CD14-positive monocyte (primary cell): Measurements from ENCODE around the gene PDE4D. TPM values are rescaled to one million over a fixed set of nuclear protein-coding genes. Genes with fewer than 3 reads are reported as not detected.

Experiments
- DNase-seq, 3 donors: peaks; one replicate each; pipeline ENCODE4 v3.0.0-alpha.2; 2011 to 2022
- H2AFZ ChIP-seq: 2 replicates; pipeline ENCODE4 v1.6.0; 2012; ENCODE audit warnings: mild to moderate bottlenecking, low read depth, low read length, inconsistent platforms; ENCODE audit not compliant: insufficient read depth, poor library complexity, severe bottlenecking
- H3K27ac ChIP-seq, 2 donors: 1 replicate in 1 of 2; 2 replicates in 1 of 2; pipeline ENCODE4 v1.5.1; 2012 to 2013; ENCODE audit warnings: low read length in 2 of 2, control low read depth in 1 of 2, inconsistent platforms in 1 of 2, low read depth in 1 of 2, mild to moderate bottlenecking in 1 of 2
- H3K27me3 ChIP-seq, 2 donors: one replicate each; pipeline versions ENCODE4 v1.6.0 to v1.6.1; 2011 to 2013; ENCODE audit warnings: low read length in 2 of 2; ENCODE audit not compliant: control insufficient read depth in 2 of 2, insufficient read depth in 2 of 2
- H3K36me3 ChIP-seq, 2 donors: replicated peaks in 1 of 2; 1 replicate in 1 of 2; 2 replicates in 1 of 2; pipeline versions ENCODE4 v1.5.1 to v1.6.1; 2012 to 2013; ENCODE audit warnings: low read length in 2 of 2, control low read depth in 1 of 2, inconsistent platforms in 1 of 2, mild to moderate bottlenecking in 1 of 2; ENCODE audit not compliant: insufficient read depth in 2 of 2, control insufficient read depth in 1 of 2
- H3K4me1 ChIP-seq, 2 donors: 1 replicate in 1 of 2; 2 replicates in 1 of 2; pipeline versions ENCODE4 v1.5.1 to v1.6.1; 2012 to 2013; ENCODE audit warnings: low read length in 2 of 2, control low read depth in 1 of 2, inconsistent platforms in 1 of 2, mild to moderate bottlenecking in 1 of 2, moderate library complexity in 1 of 2; ENCODE audit not compliant: insufficient read depth in 2 of 2, control insufficient read depth in 1 of 2
- H3K4me2 ChIP-seq: replicated peaks from 2 replicates; pipeline ENCODE3; 2012; ENCODE audit warnings: low read length, moderate library complexity, mild to moderate bottlenecking; ENCODE audit not compliant: poor library complexity, severe bottlenecking; ENCODE audit errors: extremely low read depth
- H3K4me3 ChIP-seq, 3 experiments: fragments of 200-600 bp in 1 of 3; sonication (generic) in 1 of 3; replicated peaks in 1 of 3; 1 replicate in 2 of 3; 2 replicates in 1 of 3; pipeline ENCODE4 v1.5.1; 2011 to 2013; ENCODE audit warnings: low read length in 3 of 3, mild to moderate bottlenecking in 3 of 3, control low read depth in 2 of 3, low read depth in 2 of 3, inconsistent platforms in 1 of 3, moderate library complexity in 1 of 3
- H3K79me2 ChIP-seq: 2 replicates; pipeline ENCODE4 v1.6.0; 2012; ENCODE audit warnings: mild to moderate bottlenecking, control low read depth, inconsistent platforms, low read length, moderate library complexity; ENCODE audit not compliant: insufficient read depth
- H3K9ac ChIP-seq: 2 replicates; pipeline ENCODE4 v1.6.0; 2017; ENCODE audit warnings: low read length, mild to moderate bottlenecking; ENCODE audit not compliant: insufficient read depth, poor library complexity, severe bottlenecking
- H3K9me3 ChIP-seq, 2 donors: replicated peaks in 1 of 2; 1 replicate in 1 of 2; 2 replicates in 1 of 2; pipeline versions ENCODE4 v1.5.1 to v1.6.1; 2012 to 2013; ENCODE audit warnings: low read length in 2 of 2, control low read depth in 1 of 2; ENCODE audit not compliant: control insufficient read depth in 1 of 2, insufficient read depth in 1 of 2
- H4K20me1 ChIP-seq: 2 replicates; pipeline ENCODE4 v1.6.0; 2012; ENCODE audit warnings: mild to moderate bottlenecking, low read length, control low read depth, moderate library complexity; ENCODE audit not compliant: insufficient read depth
- H3K27ac Mint-ChIP-seq, 7 donors: one replicate each; pipeline ENCODE4 v1.8.0; 2020; ENCODE audit warnings: mild to moderate bottlenecking in 7 of 7, mixed read lengths in 7 of 7, moderate library complexity in 6 of 7, inconsistent platforms in 2 of 7
- H3K27me3 Mint-ChIP-seq, 3 donors: one replicate each; pipeline ENCODE4 v1.8.0; 2021 to 2022; ENCODE audit warnings: low read depth in 3 of 3, mild to moderate bottlenecking in 3 of 3, mixed read lengths in 3 of 3, moderate library complexity in 3 of 3, inconsistent platforms in 1 of 3
- H3K36me3 Mint-ChIP-seq, 2 donors: one replicate each; pipeline ENCODE4 v1.8.0; 2020; ENCODE audit warnings: mixed read lengths in 2 of 2, inconsistent platforms in 1 of 2, mild to moderate bottlenecking in 1 of 2
- H3K4me1 Mint-ChIP-seq: one replicate; pipeline ENCODE4 v1.8.0; 2020; ENCODE audit warnings: mild to moderate bottlenecking, mixed read lengths
- H3K4me3 Mint-ChIP-seq, 2 donors: one replicate each; pipeline ENCODE4 v1.8.0; 2020; ENCODE audit warnings: mild to moderate bottlenecking in 2 of 2, mixed read lengths in 2 of 2, moderate library complexity in 1 of 2
- H3K9me3 Mint-ChIP-seq, 7 donors: one replicate each; pipeline ENCODE4 v1.8.0; 2020 to 2022; ENCODE audit warnings: mixed read lengths in 7 of 7, mild to moderate bottlenecking in 6 of 7, moderate library complexity in 6 of 7, inconsistent platforms in 2 of 7
- WGBS: methylation state at CpG from one replicate; pipeline ENCODE4 v1.1.5; 2013; ENCODE audit warnings: missing lambda C conversion rate; ENCODE audit not compliant: insufficient coverage; 5-methylcytosine and 5-hydroxymethylcytosine counted together
- intact Hi-C, 2 donors: fragments of 100-400 bp; cut with micrococcal nuclease; formaldehyde crosslinking; loops; one replicate each; pipeline versions ENCODE4 v1.15.0 to v1.15.1; 2023
- polyA plus RNA-seq, 3 donors: library from polyadenylated mRNA; depleted of rRNA in 1 of 3; unstranded in 2 of 3; stranded (reverse) in 1 of 3; fragments of 300-500 nt in 2 of 3; fragments of >200 nt in 1 of 3; fragmentation: Illumina TruSeq in 2 of 3; gene quantifications; 1 replicate in 2 of 3; 2 replicates in 1 of 3; pipeline ENCODE4 v1.2.3, GENCODE V29; 2012 to 2021
- TF ChIP-seq, protein P1 (sequence below): fragments of 200-600 bp; IDR thresholded peaks from one replicate; pipeline ENCODE4 v1.8.0; 2022; ENCODE audit warnings: antibody characterized with exemption, mild to moderate bottlenecking

Gene PDE4D
- polyA plus RNA-seq, 3 donors = 1.9 to 3.4 (median 2.8) TPM

- no peaks in the 10 kb centered on the region for H3K79me2 ChIP-seq
- H4K20me1 ChIP-seq = no peaks in the 10 kb centered on the region
- no peak overlapping the region for H2AFZ ChIP-seq
- Mint-ChIP-seq H3K9me3 (peaks cover 2 to 8% (median 5%) of the 10 kb centered on the region in 7 donors), H3K4me1 (peaks cover 9% of the 10 kb centered on the region), H3K4me3 (no peak overlapping the region), H3K36me3 (no peaks in the 10 kb centered on the region), H3K27me3 (peaks cover 0 to 1% (median 1%) of the 10 kb centered on the region in 3 donors), H3K27ac (peak overlapping the region in 1 of 7 donors; percentile 8)
- no peak overlapping the region for H3K4me3 ChIP-seq
- no peak overlapping the region for H3K4me2 ChIP-seq
- no peak overlapping the region for H3K27ac ChIP-seq
- H3K9me3 ChIP-seq = peaks cover 0 to 5% of the 10 kb centered on the region in 2 donors
- no peak overlapping the region for H3K9ac ChIP-seq
- no peaks in the 10 kb centered on the region for H3K27me3 ChIP-seq
- no peak for DNase-seq
- TF ChIP-seq, protein P1, sequence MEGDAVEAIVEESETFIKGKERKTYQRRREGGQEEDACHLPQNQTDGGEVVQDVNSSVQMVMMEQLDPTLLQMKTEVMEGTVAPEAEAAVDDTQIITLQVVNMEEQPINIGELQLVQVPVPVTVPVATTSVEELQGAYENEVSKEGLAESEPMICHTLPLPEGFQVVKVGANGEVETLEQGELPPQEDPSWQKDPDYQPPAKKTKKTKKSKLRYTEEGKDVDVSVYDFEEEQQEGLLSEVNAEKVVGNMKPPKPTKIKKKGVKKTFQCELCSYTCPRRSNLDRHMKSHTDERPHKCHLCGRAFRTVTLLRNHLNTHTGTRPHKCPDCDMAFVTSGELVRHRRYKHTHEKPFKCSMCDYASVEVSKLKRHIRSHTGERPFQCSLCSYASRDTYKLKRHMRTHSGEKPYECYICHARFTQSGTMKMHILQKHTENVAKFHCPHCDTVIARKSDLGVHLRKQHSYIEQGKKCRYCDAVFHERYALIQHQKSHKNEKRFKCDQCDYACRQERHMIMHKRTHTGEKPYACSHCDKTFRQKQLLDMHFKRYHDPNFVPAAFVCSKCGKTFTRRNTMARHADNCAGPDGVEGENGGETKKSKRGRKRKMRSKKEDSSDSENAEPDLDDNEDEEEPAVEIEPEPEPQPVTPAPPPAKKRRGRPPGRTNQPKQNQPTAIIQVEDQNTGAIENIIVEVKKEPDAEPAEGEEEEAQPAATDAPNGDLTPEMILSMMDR = no peak
- intact Hi-C loops = no loop called here
- no peaks in the 10 kb centered on the region for H3K36me3 ChIP-seq
- H3K4me1 ChIP-seq = no peaks in the 10 kb centered on the region
These were observed 228.3 kb downstream of the PDE4D start for GRCh38 chr5:59665086-59665831.

- TF ChIP-seq, protein P1 = no peak
- Histone ChIP-seq H3K9ac (no peak overlapping the region), H3K36me3 (no peaks in the 10 kb centered on the region), H2AFZ (no peak overlapping the region), H3K27me3 (no peaks in the 10 kb centered on the region), H4K20me1 (no peaks in the 10 kb centered on the region), H3K4me3 (no peak overlapping the region), H3K4me1 (no peaks in the 10 kb centered on the region), H3K4me2 (no peak overlapping the region), H3K9me3 (no peaks in the 10 kb centered on the region), H3K27ac (no peak overlapping the region), H3K79me2 (no peaks in the 10 kb centered on the region)
- no CpG with 5 or more reads among the region's 4 CpGs for WGBS
- Mint-ChIP-seq H3K4me3 (no peak overlapping the region), H3K27ac (peak overlapping the region in 1 of 7 donors; percentile 18), H3K9me3 (no peaks in the 10 kb centered on the region), H3K36me3 (peaks cover 0 to 4% of the 10 kb centered on the region in 2 donors), H3K4me1 (peaks cover 9% of the 10 kb centered on the region), H3K27me3 (peaks cover 0 to 1% (median 0%) of the 10 kb centered on the region in 3 donors)
- DNase-seq = no peak
- intact Hi-C loops = no loop called here
These were observed 231.4 kb downstream of the PDE4D start for GRCh38 chr5:59661954-59662615.
